Loucy (cell line): ENCODE data around the gene ADISSP.

Experiments
- H2AFZ ChIP-seq: fragments of 200-600 bp; sonication (generic); 2 replicates; pipeline ENCODE4 v1.6.0; 2016; ENCODE audit warnings: antibody characterized with exemption, mild to moderate bottlenecking, low read length, moderate library complexity
- H3F3A ChIP-seq: fragments of 200-600 bp; 2 replicates; pipeline ENCODE4 v1.6.0; 2016; ENCODE audit warnings: antibody characterized with exemption, low read depth, mild to moderate bottlenecking
- H3K27me3 ChIP-seq: fragments of 200-600 bp; sonication (generic); 2 replicates; pipeline ENCODE4 v1.6.1; 2014; ENCODE audit warnings: low read length, mild to moderate bottlenecking; ENCODE audit not compliant: insufficient read depth, poor library complexity, severe bottlenecking
- H3K36me3 ChIP-seq: fragments of 200-600 bp; sonication (generic); 2 replicates; pipeline ENCODE4 v1.6.1; 2016; ENCODE audit warnings: low read length; ENCODE audit not compliant: insufficient read depth
- H3K4me1 ChIP-seq: fragments of 200-600 bp; sonication (generic); 2 replicates; pipeline ENCODE4 v1.5.1; 2014; ENCODE audit warnings: low read length, mild to moderate bottlenecking; ENCODE audit not compliant: insufficient read depth, poor library complexity, severe bottlenecking
- H3K4me2 ChIP-seq: fragments of 200-600 bp; sonication (generic); 2 replicates; pipeline ENCODE4 v1.6.0; 2014; ENCODE audit warnings: antibody characterized with exemption, low read length, low read depth, mild to moderate bottlenecking; ENCODE audit not compliant: poor library complexity, severe bottlenecking
- H3K4me3 ChIP-seq: fragments of 200-600 bp; sonication (generic); 2 replicates; pipeline ENCODE4 v1.5.1; 2014; ENCODE audit warnings: low read length, mild to moderate bottlenecking, mixed read lengths; ENCODE audit not compliant: poor library complexity, severe bottlenecking
- H3K79me2 ChIP-seq: fragments of 200-600 bp; sonication (generic); 2 replicates; pipeline ENCODE4 v1.6.1; 2014; ENCODE audit warnings: low read length; ENCODE audit not compliant: insufficient read depth
- H3K9ac ChIP-seq: fragments of 200-600 bp; sonication (generic); 2 replicates; pipeline ENCODE4 v1.6.0; 2014; ENCODE audit warnings: mild to moderate bottlenecking, low read depth, low read length, moderate library complexity; ENCODE audit not compliant: poor library complexity, severe bottlenecking
- H3K9me2 ChIP-seq: fragments of 200-600 bp; sonication (generic); replicated peaks from 2 replicates; pipeline ENCODE4 v1.6.1; 2016; ENCODE audit warnings: low read depth, low read length, mixed read lengths
- H3K9me3 ChIP-seq: fragments of 200-600 bp; sonication (generic); 2 replicates; pipeline ENCODE4 v1.6.1; 2014; ENCODE audit warnings: mild to moderate bottlenecking, antibody characterized with exemption, low read length, low read depth; ENCODE audit not compliant: insufficient read depth
- H4K20me1 ChIP-seq: fragments of 200-600 bp; sonication (generic); 2 replicates; pipeline ENCODE4 v1.6.0; 2014; ENCODE audit warnings: antibody characterized with exemption, low read length, mild to moderate bottlenecking; ENCODE audit not compliant: insufficient read depth, poor library complexity, severe bottlenecking
- CTCF ChIP-seq: fragments of 200-600 bp; sonication (generic); conservative IDR thresholded peaks from 2 replicates; pipeline ENCODE4 v1.5.1; 2014; ENCODE audit warnings: mild to moderate bottlenecking, antibody characterized with exemption, low read length
- EZH2phosphoT487 ChIP-seq: fragments of 200-600 bp; IDR thresholded peaks from 2 replicates; pipeline ENCODE4 v1.6.1; 2018; ENCODE audit warnings: antibody characterized with exemption, mild to moderate bottlenecking, moderate library complexity, borderline replicate concordance

Gene ADISSP

GRCh38 chr20:3740615-3741301 lies 26.8 kb downstream of the ADISSP start:
- H3K79me2 ChIP-seq: no peaks in the 10 kb centered on the region
- H3F3A ChIP-seq: no peaks in the 10 kb centered on the region
- no peak for TF ChIP-seq EZH2phosphoT487
- no peaks in the 10 kb centered on the region for H3K9me2 ChIP-seq
- no peak overlapping the region for H3K4me3 ChIP-seq
- H4K20me1 ChIP-seq: no peaks in the 10 kb centered on the region
- no peaks in the 10 kb centered on the region for H3K36me3 ChIP-seq
- no peak overlapping the region for H2AFZ ChIP-seq
- peaks cover 11% of the 10 kb centered on the region for H3K4me1 ChIP-seq
- H3K9me3 ChIP-seq: no peaks in the 10 kb centered on the region
- no peak overlapping the region for H3K9ac ChIP-seq
- no peak overlapping the region for H3K4me2 ChIP-seq
- no peaks in the 10 kb centered on the region for H3K27me3 ChIP-seq

- TF ChIP-seq EZH2phosphoT487: no peak
- no peak for TF ChIP-seq CTCF
- no peak overlapping the region for H3K4me2 ChIP-seq
- no peaks in the 10 kb centered on the region for H3K9me2 ChIP-seq
- H4K20me1 ChIP-seq: no peaks in the 10 kb centered on the region
- no peak overlapping the region for H2AFZ ChIP-seq
- H3K27me3 ChIP-seq: no peaks in the 10 kb centered on the region
- H3K4me3 ChIP-seq: no peak overlapping the region
- H3K9me3 ChIP-seq: no peaks in the 10 kb centered on the region
- no peaks in the 10 kb centered on the region for H3K36me3 ChIP-seq
- H3K9ac ChIP-seq: no peak overlapping the region
- H3F3A ChIP-seq: no peaks in the 10 kb centered on the region
- no peaks in the 10 kb centered on the region for H3K79me2 ChIP-seq
- peaks cover 8% of the 10 kb centered on the region for H3K4me1 ChIP-seq
Measured at GRCh38 chr20:3739926-3740451, 27.6 kb downstream of the ADISSP start.

- no peak overlapping the region for H3K4me2 ChIP-seq
- no peaks in the 10 kb centered on the region for H3K9me2 ChIP-seq
- no peaks in the 10 kb centered on the region for H3K36me3 ChIP-seq
- peaks cover 3% of the 10 kb centered on the region for H3K4me1 ChIP-seq
- no peaks in the 10 kb centered on the region for H3K27me3 ChIP-seq
- no peaks in the 10 kb centered on the region for H3K9me3 ChIP-seq
- H3F3A ChIP-seq: no peaks in the 10 kb centered on the region
- H4K20me1 ChIP-seq: no peaks in the 10 kb centered on the region
- H3K4me3 ChIP-seq: no peak overlapping the region
- no peaks in the 10 kb centered on the region for H3K79me2 ChIP-seq
- no peak overlapping the region for H2AFZ ChIP-seq
- no peak overlapping the region for H3K9ac ChIP-seq
- TF ChIP-seq EZH2phosphoT487: no peak
- no peak for TF ChIP-seq CTCF
Measured at GRCh38 chr20:3739054-3739925, 28.3 kb downstream of the ADISSP start.
